Measurements from ENCODE around the gene GUCD1.

The GUCD1 gene

DNA sequence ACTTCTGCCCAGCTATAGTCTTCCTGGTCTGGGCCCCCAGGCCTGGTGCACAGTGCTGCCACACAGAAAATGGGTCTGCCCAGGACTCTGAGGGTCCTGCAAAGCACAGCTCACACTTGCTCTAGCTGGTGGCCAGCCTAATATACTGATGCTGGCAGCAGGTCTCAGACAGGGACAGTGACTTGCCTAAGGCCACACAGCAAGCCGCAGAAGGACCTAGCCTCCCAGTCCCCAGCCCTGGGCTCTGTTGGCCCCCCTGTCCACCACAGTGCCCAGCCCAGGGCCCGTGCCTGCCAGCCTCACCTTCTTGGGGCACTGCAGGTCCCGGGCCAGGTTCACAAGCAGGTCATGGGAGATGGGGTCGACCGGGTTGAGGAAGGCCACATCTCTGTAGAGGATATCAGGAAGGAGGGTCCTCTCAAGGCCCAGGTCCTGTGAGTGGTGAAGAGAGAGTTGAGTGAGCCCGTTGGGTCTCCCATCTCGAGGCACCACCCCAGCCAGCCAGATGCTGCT, 34.6 kb upstream of the GUCD1 start:
- DNase-seq = no peak

DNA sequence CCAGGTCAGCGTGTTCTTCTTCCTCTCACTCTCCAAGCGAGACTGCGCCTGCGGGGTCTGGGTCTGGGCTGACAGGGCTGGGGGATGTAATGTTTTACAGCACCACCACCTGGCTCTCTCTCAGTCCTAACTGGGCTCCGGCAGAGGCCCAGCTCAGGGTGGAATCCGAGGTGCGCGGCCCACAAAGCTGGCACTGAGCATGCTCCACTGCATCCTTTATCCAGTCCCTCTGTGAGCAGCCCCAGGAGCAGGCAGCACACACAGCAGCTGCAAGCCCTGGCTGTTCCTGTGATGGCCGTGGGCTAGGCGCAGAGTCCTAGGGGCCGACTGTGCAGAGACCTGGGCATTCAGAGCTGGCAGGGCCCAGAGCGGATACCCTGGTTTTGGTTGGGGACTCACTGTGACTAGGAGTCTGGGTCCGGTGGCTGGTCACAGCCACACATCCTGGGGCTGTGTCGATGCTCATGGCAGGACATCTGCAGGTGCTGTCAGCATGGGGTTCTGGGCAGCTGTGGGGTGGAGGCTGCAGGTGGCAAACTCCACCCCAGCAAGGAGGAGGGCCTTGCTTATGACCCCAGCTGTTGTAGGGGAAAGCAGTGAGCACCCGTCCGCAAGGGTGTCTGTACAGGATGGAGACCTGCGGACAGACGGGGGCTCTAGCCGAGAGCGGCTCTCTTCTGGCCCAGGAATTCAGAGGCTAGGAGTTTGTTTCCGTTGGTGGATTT, 34.0 kb upstream of the GUCD1 start:
- DNase-seq = no peak

DNA sequence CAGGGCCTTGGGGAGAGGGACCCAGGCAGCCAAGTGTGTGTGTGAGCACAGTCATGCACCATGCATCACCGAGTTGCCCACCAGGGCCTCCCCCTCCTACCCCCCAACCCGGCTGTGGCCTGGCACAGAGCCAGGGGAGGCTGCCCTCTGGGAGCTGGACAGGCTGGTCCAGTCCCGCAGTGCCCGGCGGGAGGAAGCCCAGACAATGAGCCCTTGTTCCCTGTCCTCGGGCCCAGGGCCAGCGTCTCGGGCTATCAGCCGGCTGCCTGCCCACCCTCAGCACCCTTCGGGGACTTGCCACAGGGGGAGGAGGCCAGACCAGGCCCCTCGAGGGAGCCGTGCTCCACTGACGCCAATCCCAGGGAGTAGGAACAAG, 33.4 kb upstream of the GUCD1 start:
- no peak for DNase-seq

DNA sequence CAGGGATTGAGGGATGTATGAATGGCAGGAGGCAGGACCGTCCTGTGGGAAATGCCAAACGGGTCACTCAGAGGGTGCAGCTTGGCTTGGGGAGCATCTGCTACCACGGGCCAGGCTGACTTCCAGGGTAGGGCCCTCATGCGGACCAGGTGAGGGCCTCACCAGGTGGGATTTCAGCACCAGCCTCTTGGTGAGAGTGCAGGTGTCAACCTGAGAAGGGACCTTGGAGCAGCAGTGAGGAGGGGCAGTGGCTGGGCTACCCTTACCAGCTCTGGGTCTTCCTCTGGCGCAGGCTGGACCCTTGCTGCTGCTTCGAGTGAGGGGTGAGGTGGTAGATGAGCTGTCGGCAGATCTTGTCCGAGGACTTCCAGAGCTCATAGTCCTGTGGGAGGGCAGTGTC, 33.0 kb upstream of the GUCD1 start:
- DNase-seq = no peak

DNA sequence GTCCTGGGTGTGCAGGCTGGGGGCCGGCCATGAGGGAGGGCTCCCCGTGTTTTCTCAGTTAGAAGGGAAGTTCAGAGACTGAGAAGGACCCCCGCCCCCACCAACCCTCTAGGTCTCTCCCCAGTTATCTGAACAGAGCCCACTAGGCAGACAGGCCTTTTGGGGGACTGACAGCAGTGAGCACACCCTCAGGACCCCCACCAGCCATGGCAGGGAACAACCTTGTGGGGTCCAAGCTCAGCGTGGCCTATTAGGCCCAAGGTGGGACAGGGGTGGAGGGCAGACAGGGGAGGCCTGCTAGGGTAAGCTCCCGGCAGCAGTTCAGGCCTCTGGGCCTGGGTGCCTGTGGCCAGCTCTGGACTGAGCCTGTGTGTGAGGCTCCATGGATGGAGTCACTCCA, 32.3 kb upstream of the GUCD1 start:
- DNase-seq = no peak

DNA sequence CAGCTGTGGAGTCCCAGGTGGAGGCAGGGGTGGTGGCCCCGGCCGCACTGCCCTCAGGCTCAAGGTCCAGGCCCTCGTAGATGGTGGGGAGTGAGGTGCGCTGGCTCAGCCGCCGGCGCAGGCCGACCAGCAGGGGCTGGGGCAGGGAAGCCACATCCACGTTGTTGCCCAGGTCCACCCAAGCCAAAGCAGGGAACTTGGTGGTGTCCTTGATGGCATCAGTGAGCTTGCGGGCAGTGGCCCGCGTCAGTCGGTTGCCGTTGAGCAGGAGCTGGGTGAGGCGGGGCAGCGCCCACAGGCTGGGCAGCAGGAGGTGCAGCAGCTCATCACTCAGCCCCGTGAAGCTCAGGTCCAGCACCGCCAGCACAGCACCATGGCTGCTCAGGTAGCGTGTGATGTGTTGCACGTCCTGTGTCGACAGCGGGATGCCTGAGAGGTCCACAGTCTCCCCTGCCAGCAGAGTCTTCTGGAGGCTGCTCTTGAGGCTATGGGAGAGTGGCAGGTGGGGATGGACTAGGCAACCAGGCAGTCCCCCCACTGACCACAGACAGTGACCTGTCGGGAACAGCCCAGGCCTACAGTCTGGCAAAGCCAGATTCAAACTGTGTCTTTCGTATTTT, 31.1 kb upstream of the GUCD1 start:
- DNase-seq = no peak

DNA sequence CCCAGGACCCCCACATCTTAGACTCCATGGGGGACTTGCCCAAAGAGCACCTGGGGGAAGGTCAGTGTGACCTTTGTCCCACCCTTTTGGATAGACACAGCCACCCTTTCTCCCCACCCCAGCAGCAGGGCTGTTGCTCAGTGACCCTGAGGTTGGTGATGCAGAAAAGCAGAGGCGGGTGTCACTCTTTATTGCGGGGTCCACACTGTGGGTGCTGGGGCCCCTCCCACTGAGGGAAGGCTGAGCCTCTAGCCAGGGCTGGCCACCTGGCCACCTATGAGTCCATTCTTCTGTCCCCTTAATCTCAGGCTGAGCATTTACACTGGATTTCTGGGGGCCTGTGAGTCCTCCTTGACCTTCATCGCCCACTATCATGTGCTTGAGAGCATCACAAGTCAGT, 30.5 kb upstream of the GUCD1 start:
- no peak for DNase-seq

DNA sequence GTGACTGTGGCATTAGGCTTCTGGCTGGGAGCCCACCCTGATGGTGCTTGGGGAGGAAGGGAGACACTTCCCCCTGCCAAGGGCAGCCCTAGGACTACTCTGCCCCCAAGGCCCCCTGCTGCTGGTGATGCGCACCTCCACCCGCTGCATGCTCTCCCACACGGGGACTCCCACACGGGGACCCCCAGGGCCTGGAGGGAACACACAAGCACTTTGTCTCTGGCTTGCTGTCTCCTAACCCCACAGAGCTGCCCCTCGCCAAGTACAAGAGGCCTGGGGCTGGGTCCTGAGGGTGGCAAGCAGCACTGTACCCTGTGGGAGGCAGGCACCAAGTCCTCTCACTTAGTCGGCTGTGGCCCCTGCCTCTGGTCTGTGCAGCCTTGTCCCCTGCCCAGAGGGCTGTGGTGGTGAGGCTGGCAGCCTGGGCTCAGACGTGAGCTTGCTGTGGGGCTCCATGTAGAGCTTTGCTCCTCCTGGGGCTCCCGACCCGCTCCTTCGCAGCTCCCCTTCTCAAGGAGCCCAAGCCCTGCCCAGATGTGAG, 30.0 kb upstream of the GUCD1 start:
- no peak for DNase-seq

DNA sequence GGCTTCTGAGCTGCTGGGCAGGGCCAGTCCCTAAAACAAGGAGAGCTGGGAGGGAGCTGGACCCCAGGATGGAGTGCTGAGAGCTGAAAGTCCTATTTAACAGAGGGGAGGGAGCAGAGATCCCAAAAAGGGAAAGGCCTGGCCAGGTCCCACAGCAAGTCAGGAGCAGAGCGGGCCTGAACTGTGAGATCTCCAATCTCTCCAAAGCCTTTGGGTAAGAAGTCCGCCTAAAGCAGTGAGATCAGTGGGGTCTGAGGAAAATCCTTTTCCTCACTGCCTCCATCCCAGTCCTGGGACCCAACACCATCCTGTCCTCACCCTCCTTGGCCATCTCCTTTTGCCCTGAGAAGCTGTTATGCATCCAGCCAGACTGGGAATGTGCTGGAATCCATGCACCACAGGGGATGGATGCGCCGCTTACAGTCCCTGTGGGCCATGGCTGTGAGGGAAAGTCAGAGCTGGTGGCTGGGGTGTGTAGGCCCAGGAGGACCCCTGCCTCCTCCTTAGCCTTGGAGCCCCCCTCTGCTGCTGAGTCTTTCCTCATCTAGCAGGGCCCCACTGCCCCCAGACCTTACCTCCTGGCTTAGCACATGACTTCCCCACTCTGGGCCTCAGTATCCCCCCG, 29.3 kb upstream of the GUCD1 start:
- DNase-seq = no peak

DNA sequence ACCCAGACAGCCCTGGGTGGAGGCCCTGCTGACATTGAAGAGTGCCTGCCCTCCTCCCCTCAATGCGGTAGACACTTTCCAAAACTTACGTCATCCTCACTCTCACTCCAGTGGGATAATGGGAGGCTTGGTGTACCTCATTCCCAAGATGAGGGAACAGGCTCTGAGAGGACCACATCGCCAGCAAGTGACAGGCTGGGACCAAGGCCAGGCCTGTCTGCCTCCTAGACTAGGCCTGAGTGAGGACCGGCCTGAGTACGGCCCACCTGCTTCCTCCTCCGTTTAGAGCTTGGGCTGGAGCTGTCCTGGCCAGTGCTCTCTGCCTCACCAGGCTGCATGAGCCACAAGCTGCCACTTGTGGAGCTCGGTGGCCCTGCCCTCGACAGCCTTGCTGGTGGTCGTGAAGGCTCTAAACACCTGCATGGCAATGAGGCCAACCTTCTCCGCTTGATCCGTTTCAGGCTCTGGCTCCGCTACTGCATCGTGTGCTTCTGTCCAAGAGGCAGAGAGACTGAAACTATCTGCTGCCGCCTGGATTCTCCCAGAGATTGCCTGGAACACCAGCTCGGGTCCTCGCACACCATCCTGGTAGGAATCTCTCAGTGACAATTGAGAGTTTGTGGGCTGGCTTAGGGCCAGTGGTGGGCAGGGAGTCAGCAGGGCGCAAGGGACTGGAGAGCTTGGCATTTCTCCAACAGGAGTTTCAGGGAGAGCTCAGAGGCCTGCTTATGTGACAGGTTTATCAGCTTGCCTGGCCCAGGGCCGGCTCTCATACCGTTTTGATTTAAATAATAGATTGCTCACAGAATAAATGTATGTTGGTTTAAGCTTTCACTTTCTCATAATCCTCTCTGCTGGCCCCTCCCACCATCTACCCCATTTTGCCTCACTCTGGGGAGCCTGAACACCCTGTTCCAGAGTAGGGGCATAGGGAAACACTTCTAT, 28.6 kb upstream of the GUCD1 start:
- no peak for DNase-seq

DNA sequence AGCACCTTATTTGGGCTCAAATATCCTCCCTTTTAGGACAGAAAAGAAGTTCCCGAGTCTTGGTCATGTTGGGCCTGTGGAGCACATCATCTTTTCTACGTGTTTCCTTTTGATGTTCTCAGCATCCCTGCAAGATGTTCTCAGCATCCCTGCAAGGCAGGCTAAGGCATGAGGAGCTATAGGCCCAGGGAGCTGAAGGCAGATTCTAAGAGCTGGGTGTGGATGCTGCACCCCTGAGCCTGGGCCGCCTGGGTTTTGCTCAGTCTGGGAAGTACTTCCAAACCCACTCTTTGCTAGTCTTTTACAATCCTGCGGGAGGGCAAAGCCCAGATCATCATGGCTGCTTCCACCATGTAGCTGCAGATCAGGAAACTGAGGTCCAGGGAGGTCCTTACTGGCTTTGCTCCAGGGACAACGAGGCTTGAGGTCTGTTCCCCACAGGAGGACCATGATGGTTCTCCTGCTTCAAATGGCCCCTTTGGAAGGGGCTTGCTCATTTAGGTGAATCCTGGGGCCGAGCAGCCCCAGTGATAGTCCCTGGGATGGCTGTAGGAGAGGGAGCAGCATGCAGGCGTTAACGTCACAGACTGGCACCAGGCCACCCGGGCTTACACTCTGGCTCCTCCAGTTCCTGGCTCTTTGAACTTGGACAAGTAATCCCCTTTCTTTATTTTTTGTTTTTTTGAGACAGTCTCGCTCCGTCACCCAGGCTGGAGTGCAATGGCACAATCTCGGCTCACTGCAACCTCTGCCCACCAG, 27.3 kb upstream of the GUCD1 start:
- no peak for DNase-seq

DNA sequence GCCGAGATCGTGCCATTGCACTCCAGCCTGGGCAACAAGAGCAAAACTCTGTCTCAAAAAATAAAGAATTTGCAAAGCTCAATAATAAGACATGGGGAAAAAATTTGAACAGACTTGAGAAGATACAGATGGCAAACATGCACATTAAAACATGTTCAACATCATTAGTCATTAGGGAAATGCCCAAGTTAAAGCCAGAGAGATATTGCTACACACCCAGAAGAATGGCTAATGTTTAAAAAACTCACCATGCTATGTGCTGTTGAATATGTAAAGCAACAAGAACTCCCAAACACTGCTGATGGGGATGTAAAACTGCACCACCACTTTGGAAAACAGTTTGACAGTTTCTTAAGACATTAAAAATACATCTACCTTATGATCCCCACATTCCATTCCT, 25.3 kb upstream of the GUCD1 start:
- no peak for DNase-seq

DNA sequence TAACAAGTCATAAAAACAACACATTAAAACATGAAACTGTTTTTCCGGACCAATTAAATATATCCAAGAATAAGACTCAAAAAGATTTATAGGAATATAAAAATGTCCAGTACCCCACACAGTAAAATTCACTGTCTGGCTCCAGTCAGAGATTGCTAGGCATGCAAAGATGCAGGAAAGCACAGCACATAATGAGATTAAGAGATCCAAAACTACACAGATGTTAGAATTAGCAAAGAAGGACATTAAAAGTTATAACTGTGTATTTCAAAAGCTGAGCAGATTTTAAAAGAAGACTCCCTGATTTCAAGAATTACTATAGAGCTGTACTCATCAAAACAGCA, 24.3 kb upstream of the GUCD1 start:
- no peak for DNase-seq

DNA sequence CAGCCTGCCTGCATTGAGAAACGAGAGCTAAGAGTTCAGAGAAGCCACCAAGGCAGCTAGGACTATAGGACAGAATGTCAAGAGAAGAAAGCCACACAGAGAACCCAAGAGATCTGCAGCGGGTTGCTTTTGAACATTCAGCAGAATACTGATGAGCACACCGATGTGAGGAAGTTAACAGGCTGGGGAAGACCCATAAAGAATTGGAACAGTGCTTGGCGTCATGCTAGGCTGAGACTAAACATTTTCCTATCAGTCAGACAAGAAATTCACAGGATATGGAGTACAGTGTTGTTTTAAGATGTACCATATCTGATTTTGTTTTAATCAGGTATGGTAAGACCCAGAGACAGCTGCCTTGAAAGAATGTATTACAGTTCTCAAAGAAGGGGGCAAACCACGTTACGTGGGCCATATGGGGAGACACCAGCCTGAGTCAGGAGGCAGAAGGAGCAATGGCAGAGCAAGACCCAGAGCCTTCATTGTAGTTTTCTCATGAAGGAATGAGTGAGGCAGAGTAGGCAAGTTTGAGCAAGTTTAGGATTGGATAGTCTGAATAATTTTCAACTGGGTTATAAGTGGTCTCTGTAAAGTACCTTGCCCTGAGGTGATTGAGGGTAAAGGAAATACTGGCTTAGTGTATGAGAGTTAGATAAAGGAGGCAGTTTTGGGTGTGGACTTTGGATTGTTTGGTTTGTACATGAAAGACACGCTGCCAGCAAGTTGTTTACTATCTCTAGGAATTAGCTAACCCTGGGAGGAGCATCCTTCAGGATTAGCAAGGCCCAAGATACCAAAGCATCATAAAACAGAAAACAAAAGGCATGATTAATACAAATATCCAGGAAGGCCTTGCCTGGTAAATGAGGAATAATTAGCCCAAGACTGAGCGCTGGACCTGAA, 23.7 kb upstream of the GUCD1 start:
- no peak for DNase-seq

DNA sequence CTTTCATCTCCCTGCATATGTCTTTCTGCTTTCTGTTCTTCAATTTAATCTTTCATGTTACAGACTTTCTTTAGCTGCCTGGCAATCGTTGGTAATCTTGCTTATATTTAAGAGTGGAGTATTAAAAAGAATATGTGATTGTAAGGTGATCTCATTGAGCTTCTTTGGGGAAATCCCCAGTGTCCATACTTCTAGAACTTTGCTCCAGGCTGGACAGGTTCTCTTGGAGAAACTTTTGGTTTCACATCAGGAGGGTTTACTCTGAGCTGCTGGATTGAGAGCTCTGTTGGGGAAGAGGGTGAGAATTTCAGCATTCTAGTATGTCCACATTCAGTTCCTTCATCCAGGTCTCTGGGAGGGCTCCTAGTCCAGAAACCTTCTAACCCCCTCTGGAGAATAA, 21.8 kb upstream of the GUCD1 start:
- no peak for DNase-seq

DNA sequence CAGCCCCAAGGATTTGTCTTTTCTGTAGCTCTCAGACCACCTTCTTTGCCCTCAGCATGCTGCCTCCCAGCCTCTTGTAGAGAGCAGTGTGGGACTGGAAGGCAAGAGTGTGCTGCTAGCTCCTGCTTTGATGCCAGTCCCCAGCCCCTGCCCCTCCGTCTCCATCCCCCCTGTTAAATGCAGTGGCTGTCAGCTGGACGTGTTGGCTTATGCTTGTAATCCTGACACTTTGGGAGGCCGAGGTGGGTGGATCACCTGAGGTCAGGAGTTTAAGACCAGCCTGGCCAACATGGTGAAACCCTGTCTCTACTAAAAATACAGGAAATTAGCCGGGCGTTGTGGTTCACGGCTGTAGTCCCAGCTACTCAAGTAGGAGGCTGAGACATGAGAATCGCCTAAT, 16.3 kb upstream of the GUCD1 start:
- no peak for DNase-seq

DNA sequence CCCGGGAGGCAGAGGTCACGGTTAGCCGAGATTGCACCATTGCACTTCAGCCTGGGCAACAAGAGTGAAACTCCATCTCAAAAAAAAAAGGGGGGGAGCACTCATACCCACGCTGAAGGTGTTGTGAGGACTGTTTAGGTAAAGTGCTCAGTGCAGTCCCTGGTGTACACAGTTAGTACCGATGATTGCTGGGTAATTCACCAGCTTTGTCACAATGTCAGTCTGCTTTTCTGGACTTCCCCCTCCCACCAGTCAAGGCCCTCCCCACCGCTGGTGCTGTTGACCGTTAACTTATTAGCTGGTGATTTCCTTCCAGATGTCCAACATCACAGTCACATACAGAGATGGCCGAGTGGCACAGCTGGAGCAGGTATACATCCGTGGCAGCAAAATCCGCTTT, 12.7 kb upstream of the GUCD1 start:
- no peak for DNase-seq

DNA sequence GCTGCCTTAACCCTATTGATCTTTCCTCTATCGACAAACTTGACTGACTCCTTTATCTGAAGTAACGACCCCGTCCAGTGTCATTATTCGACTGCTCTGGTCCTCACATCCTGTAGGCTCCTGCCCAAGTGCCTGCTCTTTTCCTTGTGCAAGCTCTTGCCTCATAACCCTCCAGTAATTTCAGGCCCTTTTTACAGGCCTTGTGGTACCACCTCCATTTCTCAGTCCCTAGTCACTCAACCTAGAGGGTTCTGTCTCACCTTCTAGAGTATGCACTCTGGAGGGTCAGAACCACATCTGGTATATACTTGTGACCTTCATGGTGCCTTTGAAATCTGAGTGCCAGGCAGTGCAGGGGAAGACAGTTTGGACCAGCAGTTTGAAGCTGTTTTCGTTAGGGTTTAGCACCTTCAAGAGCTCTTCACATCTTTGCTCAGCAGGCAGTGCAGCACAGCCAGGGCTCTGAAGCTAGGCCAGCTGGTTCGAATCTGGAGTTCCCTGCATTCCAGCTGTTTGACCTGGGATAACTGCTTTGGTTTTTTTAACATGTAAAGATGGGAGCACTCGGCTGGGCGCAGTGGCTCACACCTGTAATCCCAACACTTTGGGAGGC, 12.1 kb upstream of the GUCD1 start:
- no peak for DNase-seq

DNA sequence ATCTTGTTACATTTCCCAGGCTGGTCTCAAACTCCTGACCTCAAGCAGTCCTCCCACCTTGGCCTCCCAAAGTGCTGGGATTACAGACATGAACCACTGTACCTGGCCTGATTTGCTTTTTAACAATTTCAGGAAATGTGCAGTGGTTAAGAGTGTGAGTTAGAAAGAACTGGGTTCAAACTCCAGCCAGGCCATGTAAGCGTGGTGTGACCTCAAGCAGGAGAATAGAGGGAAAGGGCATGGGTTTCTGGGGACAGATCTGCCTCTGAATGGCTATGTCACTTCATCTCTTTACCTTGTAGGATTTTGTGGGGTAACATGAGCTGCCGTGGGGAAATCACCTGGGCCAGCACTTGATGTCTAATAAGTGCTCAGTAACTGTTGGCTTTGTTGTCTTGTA, 10.1 kb upstream of the GUCD1 start:
- no peak for DNase-seq

DNA sequence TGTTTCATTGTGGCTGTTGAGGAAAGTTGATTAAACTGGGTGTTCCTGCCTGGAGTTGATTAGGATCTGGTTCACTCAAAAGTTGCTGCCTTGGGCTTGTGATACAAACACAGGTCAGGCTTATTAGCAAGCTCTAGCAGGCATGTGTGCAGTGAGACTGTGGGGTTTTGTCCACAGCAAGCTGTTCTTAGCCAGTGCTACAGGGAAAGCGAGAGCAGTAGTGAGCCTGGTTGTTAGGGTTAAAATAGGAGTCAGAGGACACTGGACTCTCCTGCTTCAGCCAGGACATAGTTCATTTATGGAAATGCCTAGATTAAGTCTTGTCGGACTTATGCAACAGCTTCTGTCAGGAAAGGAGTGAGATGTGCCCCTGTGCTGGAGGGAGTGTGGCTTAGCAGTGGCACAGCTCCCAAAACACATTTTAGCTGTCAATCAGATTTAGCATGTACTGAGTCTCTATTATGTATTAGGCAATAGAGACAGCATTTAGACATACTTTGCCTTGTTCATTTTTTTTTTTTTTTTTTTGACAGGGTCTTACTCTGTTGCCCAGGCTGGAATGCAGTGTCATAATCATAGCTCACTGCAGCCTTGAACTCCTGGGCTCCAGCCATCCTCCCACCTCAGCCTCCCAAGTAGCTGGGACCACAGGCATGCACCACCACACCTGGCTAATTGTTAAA, 9.6 kb upstream of the GUCD1 start:
- DNase-seq = no peak
